Measurements from ENCODE around the gene GARNL3. TPM values are rescaled to one million over a fixed set of nuclear protein-coding genes. Genes with fewer than 3 reads are reported as not detected.

Gene GARNL3
- total RNA-seq, 1 donor from 2014 or later, result 32.0 TPM

GRCh38 chr9:127421057-127421456 is 156.5 kb downstream of the GARNL3 start:
- H3K36me3 Mint-ChIP-seq, result peaks cover 2% of the 10 kb centered on the region
- no peak for DNase-seq (ENCODE audit: low spot score)
- peaks cover 36% of the 10 kb centered on the region for H3K79me2 ChIP-seq (ENCODE audit: low read depth)
- no peak overlapping the region for H3K4me2 ChIP-seq
- H3K4me1 Mint-ChIP-seq, result peaks cover 34% of the 10 kb centered on the region
- H3K27ac Mint-ChIP-seq, result no peak overlapping the region
- no peaks in the 10 kb centered on the region for H3K9me3 Mint-ChIP-seq
- TF ChIP-seq CTCF (IDR thresholded peaks at IDR 0.05) (no peak), EZH2phosphoT487 (IDR thresholded peaks at IDR 0.05) (no peak), EZH2 (IDR thresholded peaks at IDR 0.05) (no peak)
- H3K4me1 ChIP-seq, result peaks cover 19% of the 10 kb centered on the region
- no peaks in the 10 kb centered on the region for H3K36me3 ChIP-seq
- H4K20me1 ChIP-seq (ENCODE audit: low read depth), result no peaks in the 10 kb centered on the region
- H3F3A ChIP-seq (ENCODE audit: low read depth), result no peaks in the 10 kb centered on the region
- no peak overlapping the region for H3K27ac ChIP-seq
- no peaks in the 10 kb centered on the region for H3K27me3 ChIP-seq
- peak overlapping the region; percentile 46 for H3K4me3 Mint-ChIP-seq
- peaks cover 10% of the 10 kb centered on the region for H3K27me3 Mint-ChIP-seq (ENCODE audit: insufficient read depth, low read depth)
- H3K4me3 ChIP-seq, result no peak overlapping the region
- no peak overlapping the region for H2AFZ ChIP-seq (replicated peaks)
- H3K9me3 ChIP-seq (ENCODE audit: low read depth), result no peaks in the 10 kb centered on the region
- no peak overlapping the region for H3K9ac ChIP-seq

- H3K27me3 ChIP-seq, result no peaks in the 10 kb centered on the region
- no peak overlapping the region for H2AFZ ChIP-seq (replicated peaks)
- H3F3A ChIP-seq (ENCODE audit: low read depth), result no peaks in the 10 kb centered on the region
- peak overlapping the region; percentile 88 for H3K4me2 ChIP-seq
- Mint-ChIP-seq H3K27me3 (ENCODE audit: insufficient read depth, low read depth) (peaks cover 7% of the 10 kb centered on the region), H3K27ac (no peak overlapping the region), H3K4me1 (peaks cover 40% of the 10 kb centered on the region), H3K36me3 (peaks cover 2% of the 10 kb centered on the region), H3K4me3 (peak overlapping the region; percentile 100), H3K9me3 (no peaks in the 10 kb centered on the region)
- H3K27ac ChIP-seq, result no peak overlapping the region
- H3K36me3 ChIP-seq, result no peaks in the 10 kb centered on the region
- no peaks in the 10 kb centered on the region for H3K9me3 ChIP-seq (ENCODE audit: low read depth)
- no peak for DNase-seq (ENCODE audit: low spot score)
- no peaks in the 10 kb centered on the region for H4K20me1 ChIP-seq (ENCODE audit: low read depth)
- H3K4me3 ChIP-seq, result peak overlapping the region; percentile 92
- H3K79me2 ChIP-seq (ENCODE audit: low read depth), result peaks cover 48% of the 10 kb centered on the region
- H3K9ac ChIP-seq, result peak overlapping the region; percentile 77
- peaks cover 19% of the 10 kb centered on the region for H3K4me1 ChIP-seq
- no peak for TF ChIP-seq CTCF (IDR thresholded peaks at IDR 0.05)
- TF ChIP-seq EZH2 (IDR thresholded peaks at IDR 0.05), result no peak
- TF ChIP-seq EZH2phosphoT487 (IDR thresholded peaks at IDR 0.05), result no peak
Observed at GRCh38 chr9:127422133-127422782, 157.7 kb downstream of the GARNL3 start.

GRCh38 chr9:127422787-127423186 is 158.2 kb downstream of the GARNL3 start:
- H3K4me1 Mint-ChIP-seq, result peaks cover 40% of the 10 kb centered on the region
- H3K4me3 Mint-ChIP-seq, result peak overlapping the region; percentile 100
- no peak for DNase-seq (ENCODE audit: low spot score)
- no peaks in the 10 kb centered on the region for H3K36me3 Mint-ChIP-seq
- Histone ChIP-seq H3K4me1 (peaks cover 18% of the 10 kb centered on the region), H2AFZ (replicated peaks) (no peak overlapping the region), H3K36me3 (no peaks in the 10 kb centered on the region), H3K4me2 (peak overlapping the region; percentile 88), H3K27ac (no peak overlapping the region), H3K27me3 (no peaks in the 10 kb centered on the region), H3F3A (ENCODE audit: low read depth) (no peaks in the 10 kb centered on the region), H3K79me2 (ENCODE audit: low read depth) (peaks cover 53% of the 10 kb centered on the region), H3K9me3 (ENCODE audit: low read depth) (no peaks in the 10 kb centered on the region), H3K4me3 (peak overlapping the region; percentile 92), H4K20me1 (ENCODE audit: low read depth) (no peaks in the 10 kb centered on the region), H3K9ac (peak overlapping the region; percentile 77)
- peak overlapping the region; percentile 94 for H3K27ac Mint-ChIP-seq
- peaks cover 7% of the 10 kb centered on the region for H3K27me3 Mint-ChIP-seq (ENCODE audit: insufficient read depth, low read depth)
- H3K9me3 Mint-ChIP-seq, result no peaks in the 10 kb centered on the region
- TF ChIP-seq EZH2 (IDR thresholded peaks at IDR 0.05) (no peak), EZH2phosphoT487 (IDR thresholded peaks at IDR 0.05) (no peak), CTCF (IDR thresholded peaks at IDR 0.05) (no peak)
